GM21825 (cell line): ENCODE data around the gene ZNF543.
A peak's percentile ranks its signal among the peaks of the same experiment; 100 is the strongest.
"Not testable (repeated sequence)": the region's sequence is repeated elsewhere in the genome, so short reads cannot be mapped to it uniquely, and the experiment has no call there.

Experiments used
- ATAC-seq: cut with Tn5 transposase; IDR thresholded peaks from one replicate; pipeline ENCODE4 v1.9.1; 2021; ENCODE audit warnings: mild to moderate bottlenecking, moderate library complexity; ENCODE audit not compliant: unreplicated experiment

Gene ZNF543

GRCh38 chr19:57320180-57321084, at the start of gene ZNF543:
Gene ZNF543 (plus strand): TSS chr19:57320472. CDS start chr19:57320854, 382 bp downstream.
- peak; percentile 93 for ATAC-seq

- no peak for ATAC-seq
Measured at GRCh38 chr19:57271280-57271679, 49.0 kb upstream of the ZNF543 start.

GRCh38 chr19:57273014-57273413, 47.3 kb upstream of the ZNF543 start:
- no peak for ATAC-seq

GRCh38 chr19:57276430-57276829, 43.8 kb upstream of the ZNF543 start:
- no peak for ATAC-seq

- ATAC-seq = not testable (repeated sequence)
Measured at GRCh38 chr19:57278481-57278880, 41.8 kb upstream of the ZNF543 start.

GRCh38 chr19:57279418-57280164, 40.7 kb upstream of the ZNF543 start:
- ATAC-seq = peak; percentile 62

- ATAC-seq = peak; percentile 66
Measured at GRCh38 chr19:57280165-57280961, 39.9 kb upstream of the ZNF543 start, which contains the start of gene ZNF460. Gene ZNF460 (plus strand): TSS chr19:57280485. CDS start chr19:57280807, 322 bp downstream.

GRCh38 chr19:57280962-57281400, 39.3 kb upstream of the ZNF543 start:
- ATAC-seq = no peak

GRCh38 chr19:57282011-57282643, 38.1 kb upstream of the ZNF543 start:
- ATAC-seq = no peak

GRCh38 chr19:57288373-57288772, 31.9 kb upstream of the ZNF543 start:
- no peak for ATAC-seq

- ATAC-seq = no peak
Measured at GRCh38 chr19:57290970-57291369, 29.3 kb upstream of the ZNF543 start.

GRCh38 chr19:57292547-57292946, 27.7 kb upstream of the ZNF543 start:
- no peak for ATAC-seq

- no peak for ATAC-seq
Measured at GRCh38 chr19:57293719-57294118, 26.6 kb upstream of the ZNF543 start.

- ATAC-seq = no peak
Measured at GRCh38 chr19:57302020-57302465, 18.2 kb upstream of the ZNF543 start.

GRCh38 chr19:57302727-57303401, 17.4 kb upstream of the ZNF543 start:
- no peak for ATAC-seq

GRCh38 chr19:57305056-57305455, 15.2 kb upstream of the ZNF543 start:
- no peak for ATAC-seq

GRCh38 chr19:57308514-57308913, 11.8 kb upstream of the ZNF543 start:
- no peak for ATAC-seq

- ATAC-seq = no peak
Measured at GRCh38 chr19:57310792-57311191, 9.5 kb upstream of the ZNF543 start.

GRCh38 chr19:57314146-57314545, 6.1 kb upstream of the ZNF543 start:
- ATAC-seq = no peak

- no peak for ATAC-seq
Measured at GRCh38 chr19:57317503-57317902, 2.8 kb upstream of the ZNF543 start.
